GM21619 (cell line): ENCODE results near the gene EDN2.
A peak's percentile ranks its signal among the peaks of the same experiment; 100 is the strongest.

Experiments used
- ATAC-seq: cut with Tn5 transposase; IDR thresholded peaks from one replicate; pipeline ENCODE4 v1.9.1; 2021; ENCODE audit not compliant: unreplicated experiment

EDN2 gene

GRCh38 chr1:41518471-41518870 lies 34.0 kb upstream of the EDN2 start:
- ATAC-seq, result no peak

DNA sequence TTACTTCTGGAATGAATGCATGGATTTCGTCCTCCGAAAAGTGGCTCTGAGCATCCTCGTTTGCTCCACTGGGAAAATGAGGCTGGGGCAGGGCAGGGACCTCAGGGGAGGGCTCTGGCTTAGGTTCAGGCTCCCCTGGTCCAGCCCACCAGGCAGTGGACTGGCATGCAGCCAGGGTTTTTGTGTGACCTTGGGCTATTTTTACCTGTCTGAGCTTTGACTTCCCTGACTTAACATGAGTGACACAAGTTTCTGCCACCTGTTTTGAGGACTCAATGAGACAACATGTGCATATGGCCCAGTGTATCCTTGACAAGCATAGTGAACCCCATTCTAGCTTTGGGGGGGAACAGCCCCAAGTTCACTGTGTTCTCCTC lies 32.6 kb upstream of the EDN2 start:
- no peak for ATAC-seq

DNA sequence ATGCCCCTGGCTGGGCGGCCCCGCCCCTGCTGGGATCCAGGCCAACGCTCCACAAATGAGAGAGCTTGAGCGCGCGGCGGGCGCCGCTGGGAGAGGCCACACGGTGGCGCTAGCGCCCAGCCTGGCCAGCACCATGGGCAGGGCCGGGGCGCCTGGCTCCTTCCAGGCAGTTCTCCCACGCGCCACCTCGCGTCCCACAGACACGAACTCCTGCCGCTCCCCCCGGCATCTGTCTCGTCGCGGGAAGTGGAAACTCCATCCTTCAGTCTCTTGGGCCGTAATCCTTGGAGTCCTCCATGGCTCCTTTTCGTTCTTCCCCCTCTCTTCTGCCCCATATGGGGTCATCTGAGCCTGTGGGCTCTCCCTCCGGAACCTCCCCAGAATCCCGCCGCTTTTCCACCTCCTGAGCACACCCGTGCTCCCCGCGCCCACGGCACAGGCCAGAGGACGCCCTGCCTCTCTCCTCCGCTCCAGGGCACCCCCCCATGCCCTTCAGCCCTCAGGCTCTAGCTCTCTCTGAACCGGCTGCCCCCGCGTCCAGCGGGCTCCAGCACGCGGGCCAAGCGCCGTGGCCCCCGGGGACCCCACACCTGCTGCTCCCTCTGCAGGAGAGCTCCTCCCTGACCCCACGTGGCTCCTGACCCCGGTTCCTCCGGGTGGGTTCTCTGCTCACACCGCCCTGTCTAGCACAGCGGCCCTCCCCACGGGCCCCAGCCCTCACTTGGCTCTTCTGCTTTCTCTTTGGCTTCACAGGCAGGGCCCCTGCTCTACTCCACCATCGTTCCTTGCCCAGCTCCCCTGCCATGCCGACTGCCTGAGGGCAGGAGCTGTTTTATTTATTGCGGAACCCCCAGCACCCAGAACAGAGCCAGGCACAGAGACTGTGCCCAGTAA lies 31.9 kb upstream of the EDN2 start:
- ATAC-seq, result peak; percentile 65

DNA sequence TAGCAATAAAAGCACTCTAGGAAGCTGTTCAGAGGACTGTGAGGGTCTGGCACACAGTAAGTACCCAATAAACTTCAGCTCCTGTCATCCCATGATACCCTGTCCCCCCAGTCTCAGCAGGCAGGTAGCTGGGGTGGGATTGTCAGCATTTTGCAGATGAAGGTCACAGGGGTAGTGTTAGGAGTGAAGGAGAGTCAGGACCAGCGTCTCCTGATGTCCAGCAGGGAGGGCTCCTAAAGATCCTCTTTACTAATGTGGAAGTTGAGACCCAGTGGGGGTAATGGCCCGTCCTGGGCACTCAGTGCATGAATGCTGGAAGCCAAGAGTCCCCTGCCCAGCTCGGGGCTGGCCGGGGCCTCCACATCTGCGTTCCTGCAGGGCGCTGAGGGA lies 31.3 kb upstream of the EDN2 start:
- ATAC-seq, result no peak

DNA sequence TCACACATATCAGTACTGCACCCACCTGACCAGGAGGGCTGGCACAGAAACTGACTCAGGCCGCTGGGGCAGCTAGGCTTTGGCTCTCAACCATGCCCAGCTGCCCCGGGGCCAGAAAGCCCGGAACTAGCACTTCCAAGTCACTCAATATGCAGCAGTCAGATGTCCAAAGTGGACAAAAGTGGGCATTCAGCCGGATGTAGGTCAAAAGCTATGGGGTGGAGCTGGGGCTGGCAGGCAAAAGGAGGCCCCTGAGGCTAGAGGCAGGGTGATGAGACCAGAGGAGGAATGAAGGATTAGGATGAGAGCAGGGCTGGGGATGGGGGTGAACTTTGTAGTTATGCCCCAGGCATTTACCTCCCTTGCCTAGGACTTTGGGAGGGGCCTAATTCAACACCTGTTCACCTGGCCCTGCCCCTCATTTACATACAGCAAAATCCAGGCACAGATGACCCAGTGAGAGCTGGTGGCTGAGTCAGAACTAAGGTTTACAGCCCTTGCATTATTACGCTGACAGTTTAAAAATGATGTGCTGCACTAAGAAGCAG lies 30.7 kb upstream of the EDN2 start:
- no peak for ATAC-seq

GRCh38 chr1:41514381-41514780 lies 29.9 kb upstream of the EDN2 start:
- ATAC-seq, result no peak

- ATAC-seq, result no peak
Measured at GRCh38 chr1:41513383-41513735, 28.9 kb upstream of the EDN2 start.

DNA sequence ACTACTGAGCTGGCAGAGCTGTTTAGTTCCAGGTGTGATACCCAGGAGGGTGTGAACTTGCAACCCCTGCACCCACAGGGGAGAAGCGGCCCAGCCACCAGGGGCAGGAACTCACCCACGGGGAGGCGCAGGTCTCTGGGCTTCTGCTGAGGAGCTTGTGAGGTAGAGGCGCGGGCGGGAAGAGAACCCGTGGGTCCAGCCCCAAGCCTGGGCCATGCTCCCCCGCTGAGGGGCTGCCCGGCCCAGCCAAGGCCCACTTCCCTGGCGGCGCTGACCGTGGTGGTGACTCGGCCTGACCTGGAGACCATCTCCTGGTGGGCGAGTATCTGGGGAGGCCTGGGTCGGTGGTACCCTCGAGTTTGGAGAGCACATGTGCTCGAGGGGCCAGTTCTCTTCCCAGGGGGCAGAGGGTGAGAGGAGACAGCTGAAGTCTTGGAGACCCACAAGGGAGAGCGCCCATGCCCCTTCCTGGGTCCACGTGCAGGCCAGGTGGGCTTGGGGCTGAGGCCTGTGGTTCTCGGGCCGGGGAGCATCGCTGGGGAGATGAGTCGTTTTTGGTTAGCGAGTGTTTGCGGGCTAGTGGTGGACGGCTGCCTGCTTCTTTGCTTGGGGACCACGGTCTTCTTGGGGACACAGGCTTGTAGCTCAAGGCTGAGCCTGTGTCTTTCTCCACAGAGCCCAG lies 28.4 kb upstream of the EDN2 start:
- no peak for ATAC-seq

- ATAC-seq, result no peak
Measured at GRCh38 chr1:41511239-41511540, 26.7 kb upstream of the EDN2 start.

DNA sequence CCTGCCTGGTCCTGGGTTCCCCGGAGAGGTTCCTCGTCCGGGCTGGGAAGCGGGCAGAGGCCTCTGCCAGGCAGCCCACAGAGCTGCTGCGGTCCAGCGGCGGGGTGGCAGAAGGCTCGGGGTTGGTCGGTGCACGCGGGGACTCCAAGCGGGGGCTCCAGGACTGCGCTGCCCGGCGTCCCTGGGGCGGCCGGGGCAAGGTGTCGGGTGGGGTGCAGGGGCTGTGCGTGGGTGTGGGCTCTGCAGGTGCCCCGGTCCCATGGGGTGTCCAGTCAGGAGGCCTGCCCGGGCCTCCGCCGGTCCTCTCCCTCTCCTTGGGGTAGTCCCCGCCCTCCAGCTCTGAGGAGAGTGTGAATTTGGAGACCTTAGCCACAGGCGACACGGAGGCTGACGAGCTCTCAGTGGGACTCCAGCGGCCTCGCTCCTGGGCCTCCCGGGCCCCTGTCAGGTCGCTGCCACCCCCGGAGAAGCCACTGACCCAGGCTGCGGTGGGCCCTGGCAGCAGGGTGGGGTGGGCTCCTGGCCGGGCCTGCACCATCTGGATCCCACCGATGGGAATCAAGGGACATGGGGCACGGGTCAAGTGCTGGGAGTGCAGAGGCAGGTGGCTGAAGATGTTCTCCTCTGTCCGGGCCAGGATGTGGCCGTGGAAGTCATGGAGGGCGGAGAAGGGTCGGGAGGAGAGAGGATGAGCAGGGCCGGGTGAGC lies 26.2 kb upstream of the EDN2 start:
- no peak for ATAC-seq

DNA sequence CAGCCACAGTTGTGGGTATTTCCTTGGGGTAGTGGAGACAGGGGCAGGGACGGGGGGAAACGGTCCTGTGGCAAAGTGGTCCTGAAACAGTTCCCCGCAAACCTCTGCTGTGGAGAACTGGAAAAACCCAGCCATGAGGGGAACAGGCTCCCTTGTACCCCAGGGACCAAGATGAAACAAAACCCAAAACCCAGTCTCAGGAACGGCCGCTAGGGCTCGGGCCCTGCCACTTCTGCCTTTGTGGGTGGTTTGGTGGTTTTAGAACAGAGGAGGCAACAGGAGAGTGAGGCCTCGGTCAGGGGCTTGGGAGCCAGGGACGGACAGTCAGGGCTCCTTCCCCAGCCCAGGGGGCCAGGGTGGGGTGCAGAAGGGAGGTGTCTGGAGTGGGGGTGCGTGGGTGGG lies 24.8 kb upstream of the EDN2 start:
- no peak for ATAC-seq

DNA sequence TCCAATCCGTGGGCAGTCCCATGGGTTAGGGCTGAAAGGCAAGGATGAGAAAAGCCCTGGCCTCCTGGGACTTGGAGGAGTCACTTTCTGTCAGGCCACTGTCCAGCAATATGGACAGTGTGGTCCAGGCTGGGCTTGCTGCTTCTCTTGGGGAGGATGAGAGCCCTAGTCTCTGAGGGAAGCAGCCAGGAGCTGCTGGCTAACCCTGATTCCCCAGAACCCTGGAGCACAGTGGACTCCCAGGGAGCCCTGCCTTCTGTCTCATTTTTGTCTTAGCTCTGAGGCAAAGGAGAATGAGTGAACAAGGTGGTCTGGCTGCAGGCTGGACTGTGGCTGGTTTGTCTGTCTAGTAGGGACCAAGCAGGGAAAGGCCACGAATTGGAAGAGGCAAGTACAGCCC lies 23.8 kb upstream of the EDN2 start:
- ATAC-seq, result no peak

GRCh38 chr1:41507836-41508235 lies 23.4 kb upstream of the EDN2 start:
- ATAC-seq, result no peak

GRCh38 chr1:41507110-41507720 lies 22.7 kb upstream of the EDN2 start:
- ATAC-seq, result no peak

DNA sequence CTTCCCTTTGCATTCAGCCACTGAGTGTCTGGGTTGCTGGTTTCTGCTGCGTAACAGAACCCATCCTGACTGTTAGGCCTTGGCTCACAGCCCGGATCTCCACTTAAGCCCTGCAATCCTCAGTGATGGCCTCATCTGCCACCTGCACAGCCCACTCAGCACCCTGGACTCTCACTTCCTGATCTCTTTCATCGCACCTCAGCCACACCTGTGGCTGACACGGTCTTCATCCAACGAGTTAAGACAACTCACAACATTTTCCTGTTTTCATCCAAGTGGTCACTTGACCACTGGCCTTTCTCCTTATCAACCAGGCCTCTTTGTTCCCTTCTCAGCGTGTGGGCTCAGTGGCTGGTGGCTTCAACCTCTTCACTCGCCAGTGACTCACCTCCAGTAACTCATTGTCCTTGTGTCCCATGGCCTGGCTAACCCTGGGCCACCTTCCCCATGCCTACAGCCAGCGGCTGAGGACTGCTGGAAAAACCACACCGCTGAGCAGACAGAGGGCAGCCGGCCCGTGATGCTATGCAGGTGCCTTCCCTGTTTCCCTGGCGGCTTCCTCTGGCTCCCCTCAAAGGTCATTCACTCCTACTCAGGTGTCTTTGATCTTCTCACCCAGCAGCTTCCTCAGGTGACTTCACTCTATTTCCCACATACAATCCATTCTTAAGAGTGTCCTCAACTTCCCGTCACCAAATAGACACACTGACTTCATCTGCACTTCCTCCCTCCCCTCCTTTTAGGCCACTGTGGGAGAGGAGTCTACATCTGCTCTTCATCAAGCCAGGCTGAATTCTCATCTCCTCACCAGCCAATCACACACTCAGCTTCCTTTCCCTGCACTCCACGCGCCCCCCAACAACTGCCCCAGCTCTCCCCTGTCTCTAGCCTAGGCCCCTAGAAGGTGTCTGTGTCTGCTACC lies 19.9 kb upstream of the EDN2 start:
- ATAC-seq, result no peak

- no peak for ATAC-seq
Measured at GRCh38 chr1:41503538-41504113, 19.1 kb upstream of the EDN2 start.

DNA sequence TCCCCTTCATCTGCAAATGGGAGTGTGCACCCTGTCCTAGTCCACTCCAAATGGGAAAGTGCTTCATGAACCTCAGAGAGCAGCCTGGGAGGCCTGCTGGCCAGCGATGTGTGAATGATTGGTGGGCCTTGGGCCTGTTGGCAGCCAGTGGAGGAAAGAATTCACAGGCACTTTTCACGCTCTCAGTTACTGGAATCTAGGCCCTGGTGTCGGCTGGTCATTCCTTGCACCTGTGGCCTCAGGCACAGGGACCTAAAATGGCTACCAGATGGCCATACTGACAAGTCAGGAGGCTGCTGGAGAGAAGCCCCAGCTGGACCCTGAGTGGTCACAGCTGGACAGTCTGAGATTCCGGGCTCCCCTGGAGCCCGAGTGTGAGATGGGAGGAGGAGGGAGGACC lies 18.4 kb upstream of the EDN2 start:
- ATAC-seq, result no peak

GRCh38 chr1:41501581-41501980 lies 17.1 kb upstream of the EDN2 start:
- no peak for ATAC-seq

GRCh38 chr1:41500781-41501518 lies 16.5 kb upstream of the EDN2 start:
- ATAC-seq, result no peak
